DMS79 (cell line): ENCODE data around the gene MSRB3.
"Not testable (repeated sequence)": the region's sequence is repeated elsewhere in the genome, so short reads cannot be mapped to it uniquely, and the experiment has no call there.

Source experiments
- DNase-seq: peaks from one replicate; lab custom pipeline; 2025; lab: John Stamatoyannopoulos, UW

Gene MSRB3

GRCh38 chr12:65278576-65279368 lies at the start of gene MSRB3:
TSS of gene MSRB3 (plus strand) at chr12:65278683. CDS start at chr12:65308580, 29,897 bp downstream.
- DNase-seq = no peak

- DNase-seq = no peak
Observed at GRCh38 chr12:65229441-65229840, 49.0 kb upstream of the MSRB3 start.

GRCh38 chr12:65232476-65233077 lies 45.9 kb upstream of the MSRB3 start:
- no peak for DNase-seq

- no peak for DNase-seq
Observed at GRCh38 chr12:65237153-65237552, 41.3 kb upstream of the MSRB3 start.

GRCh38 chr12:65238609-65239008 lies 39.9 kb upstream of the MSRB3 start:
- no peak for DNase-seq

GRCh38 chr12:65248656-65249633 lies 29.5 kb upstream of the MSRB3 start:
- no peak for DNase-seq

GRCh38 chr12:65252515-65252914 lies 26.0 kb upstream of the MSRB3 start:
- no peak for DNase-seq

GRCh38 chr12:65257986-65258385 lies 20.5 kb upstream of the MSRB3 start:
- no peak for DNase-seq

- DNase-seq = no peak
Observed at GRCh38 chr12:65259501-65259900, 19.0 kb upstream of the MSRB3 start.

- no peak for DNase-seq
Observed at GRCh38 chr12:65263777-65264176, 14.7 kb upstream of the MSRB3 start.

- DNase-seq = no peak
Observed at GRCh38 chr12:65266408-65266807, 12.1 kb upstream of the MSRB3 start.

- DNase-seq = no peak
Observed at GRCh38 chr12:65269603-65270002, 8.9 kb upstream of the MSRB3 start.

GRCh38 chr12:65274602-65275272 lies 3.7 kb upstream of the MSRB3 start:
- no peak for DNase-seq

- DNase-seq = no peak
Observed at GRCh38 chr12:65275627-65276026, 2.9 kb upstream of the MSRB3 start.

GRCh38 chr12:65276916-65277530 lies 1.5 kb upstream of the MSRB3 start:
- DNase-seq = no peak

GRCh38 chr12:65277994-65278575 lies 398 bp upstream of the MSRB3 start:
- no peak for DNase-seq

GRCh38 chr12:65279369-65280112 lies 1.1 kb downstream of the MSRB3 start:
- no peak for DNase-seq

GRCh38 chr12:65280306-65280705 lies 1.8 kb downstream of the MSRB3 start:
- DNase-seq = no peak

GRCh38 chr12:65282840-65283239 lies 4.4 kb downstream of the MSRB3 start:
- no peak for DNase-seq

GRCh38 chr12:65285532-65285931 lies 7.0 kb downstream of the MSRB3 start:
- DNase-seq = not testable (repeated sequence)
